K562 (cell line): ENCODE results near the gene PAF1. TPM values are rescaled to one million over a fixed set of nuclear protein-coding genes. Genes with fewer than 3 reads are reported as not detected.

Experiments used
- CTBP1 ChIP-seq: fragments of 450-650 bp; IDR thresholded peaks from 2 replicates; pipeline ENCODE4 v1.6.1; 2016; ENCODE audit warnings: borderline replicate concordance
- EGR1 ChIP-seq: fragments of 450-650 bp; conservative IDR thresholded peaks from 2 replicates; pipeline ENCODE4 v1.6.1; 2017; ENCODE audit warnings: mild to moderate bottlenecking
- ETS2 ChIP-seq: IDR thresholded peaks from 2 replicates; pipeline ENCODE4 v1.6.1; 2016; ENCODE audit warnings: borderline replicate concordance, missing genetic modification characterization, mild to moderate bottlenecking, moderate library complexity, missing compliant biosample characterization; ENCODE audit not compliant: poor library complexity, severe bottlenecking
- ILF3 ChIP-seq: fragments of 450-650 bp; IDR thresholded peaks from 2 replicates; pipeline ENCODE4 v1.6.1; 2018; ENCODE audit warnings: antibody characterized with exemption, mild to moderate bottlenecking, moderate library complexity, borderline replicate concordance
- KLF1 ChIP-seq: fragments of 450-650 bp; IDR thresholded peaks from 2 replicates; pipeline ENCODE4 v1.6.1; 2016; ENCODE audit warnings: missing genetic modification characterization, missing compliant biosample characterization
- MED1 ChIP-seq: sonication (generic); formaldehyde crosslinking; IDR thresholded peaks from 2 replicates; pipeline ENCODE4 v1.8.1; 2023; ENCODE audit warnings: missing genetic modification reagents, borderline replicate concordance
- NFIC ChIP-seq: fragments of 450-650 bp; IDR thresholded peaks from 2 replicates; pipeline ENCODE4 v1.6.1; 2017; ENCODE audit warnings: mild to moderate bottlenecking, inconsistent platforms
- RBFOX2 ChIP-seq: fragments of 200-400 bp; formaldehyde crosslinking; IDR thresholded peaks from 2 replicates; pipeline ENCODE4 v1.6.1; 2017; ENCODE audit warnings: low read depth, mild to moderate bottlenecking, low read length, moderate library complexity
- SIN3B ChIP-seq: fragments of 450-650 bp; IDR thresholded peaks from 2 replicates; pipeline ENCODE4 v1.6.1; 2017; ENCODE audit warnings: low read depth, mild to moderate bottlenecking, moderate library complexity
- ZC3H11A ChIP-seq: IDR thresholded peaks from 2 replicates; pipeline ENCODE4 v1.6.1; 2012; ENCODE audit warnings: low read depth, low read length, improper control_type of control experiment
- ZKSCAN8 ChIP-seq: fragments of 200-800 bp; sonication (Bioruptor generic); IDR thresholded peaks from 2 replicates; pipeline ENCODE4 v1.6.1; 2016; ENCODE audit warnings: missing genetic modification characterization, missing compliant biosample characterization
- polyA plus RNA-seq, 8 experiments: library from polyadenylated mRNA; depleted of rRNA in 4 of 8; stranded (reverse) in 5 of 8; unstranded in 3 of 8; fragments of >200 nt; fragmentation: Nextera tagmentation in 2 of 8; fragmentation: Illumina TruSeq in 1 of 8; extraction: Ambion mirVana in 2 of 8; extraction: Trizol in 1 of 8; gene quantifications; 2 replicates each; pipeline versions ENCODE4 v1.2.1 to v1.2.3, GENCODE V29; 2011 to 2014; ENCODE audit warnings: inconsistent platforms in 1 of 8, missing spikeins in 1 of 8
- total RNA-seq, 7 experiments: library from RNA; depleted of rRNA in 6 of 7; stranded (reverse); fragments of >200 nt in 6 of 7; fragmentation: Illumina TruSeq in 2 of 7; extraction: Trizol in 2 of 7; gene quantifications; 2 replicates each; pipeline versions ENCODE4 v1.2.1 to v1.2.3, GENCODE V29; 2011 to 2021; ENCODE audit warnings: low replicate concordance in 1 of 7
- TF ChIP-seq, protein P1 (sequence below), 2 experiments: fragments of 200-800 bp in 1 of 2; sonication (Bioruptor generic) in 1 of 2; sonication (generic) in 1 of 2; formaldehyde crosslinking in 1 of 2; IDR thresholded peaks in 1 of 2; conservative IDR thresholded peaks in 1 of 2; 2 replicates each; pipeline versions ENCODE4 v1.5.0 to v1.6.1; 2016 to 2020; ENCODE audit warnings: missing compliant biosample characterization in 1 of 2, missing genetic modification characterization in 1 of 2, missing genetic modification reagents in 1 of 2
- TF ChIP-seq, protein P2 (sequence below): sonication (generic); formaldehyde crosslinking; IDR thresholded peaks from 2 replicates; pipeline ENCODE4 v1.8.1; 2022; ENCODE audit warnings: missing genetic modification reagents

The PAF1 gene
- total and polyA plus RNA-seq, 9 of the 15 experiments (the other 6 are each of a cell fraction or from before 2014, with no cell fraction given), result 1.5 to 45.0 (median 33.8) TPM

DNA sequence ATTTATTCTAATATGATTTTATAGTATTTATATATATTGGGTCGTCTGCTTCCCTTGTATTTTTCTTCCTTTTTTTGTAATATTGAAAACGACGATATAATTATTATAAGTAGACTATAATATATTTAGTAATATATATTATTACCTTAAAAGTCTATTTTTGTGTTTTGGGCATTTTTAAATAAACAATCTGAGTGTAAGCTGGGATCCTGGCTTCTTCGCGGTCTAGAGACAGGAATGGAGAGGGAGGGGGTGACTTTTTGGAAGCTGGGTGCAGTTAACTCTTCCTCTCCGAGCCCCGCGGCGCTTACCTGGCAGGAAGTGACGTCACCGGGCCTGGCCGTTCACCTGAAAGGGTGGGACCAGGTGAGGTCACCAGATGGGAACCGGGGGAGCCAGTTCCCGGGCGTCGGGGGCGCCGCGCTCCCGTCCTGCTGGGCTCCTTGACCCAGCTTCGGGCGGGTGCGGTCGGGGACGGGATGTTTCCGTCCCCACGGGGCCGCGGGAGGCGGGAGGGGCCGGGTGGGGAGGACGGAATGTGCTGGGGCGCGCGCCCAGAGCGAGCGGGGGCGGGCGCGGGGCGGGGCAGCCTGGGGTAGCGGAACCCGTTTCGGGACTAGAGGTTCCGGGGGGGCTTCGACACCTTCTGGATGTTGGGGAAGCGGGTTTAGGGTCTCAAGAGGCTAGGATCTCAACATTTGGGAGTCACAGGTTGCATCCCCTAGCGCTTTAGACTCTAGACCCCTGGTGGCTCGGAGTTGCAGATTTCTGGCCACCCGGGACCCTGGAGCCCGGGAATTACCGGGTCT is 18.5 kb upstream of the PAF1 start (continued):
- TF ChIP-seq ILF3 (peak; percentile 70; the same call in 1 of the 2 replicates), ETS2 (tag) (no peak), CTBP1 (peak; percentile 77), RBFOX2 (peak; percentile 70), ZC3H11A (no peak), MED1 (CRISPR knock-in tag) (no peak), KLF1 (tag) (no peak), EGR1 (peak; percentile 87), NFIC (peak; percentile 15; the same call in 1 of the 2 replicates), SIN3B (peak; percentile 20; the same call in 1 of the 2 replicates), ZKSCAN8 (CRISPR knock-in tag) (0 out of 2 replicates have a peak, but pooled peaks have one; percentile 36)
- TF ChIP-seq, protein P1, sequence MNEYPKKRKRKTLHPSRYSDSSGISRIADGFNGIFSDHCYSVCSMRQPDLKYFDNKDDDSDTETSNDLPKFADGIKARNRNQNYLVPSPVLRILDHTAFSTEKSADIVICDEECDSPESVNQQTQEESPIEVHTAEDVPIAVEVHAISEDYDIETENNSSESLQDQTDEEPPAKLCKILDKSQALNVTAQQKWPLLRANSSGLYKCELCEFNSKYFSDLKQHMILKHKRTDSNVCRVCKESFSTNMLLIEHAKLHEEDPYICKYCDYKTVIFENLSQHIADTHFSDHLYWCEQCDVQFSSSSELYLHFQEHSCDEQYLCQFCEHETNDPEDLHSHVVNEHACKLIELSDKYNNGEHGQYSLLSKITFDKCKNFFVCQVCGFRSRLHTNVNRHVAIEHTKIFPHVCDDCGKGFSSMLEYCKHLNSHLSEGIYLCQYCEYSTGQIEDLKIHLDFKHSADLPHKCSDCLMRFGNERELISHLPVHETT (CRISPR knock-in tag; conservative IDR thresholded peaks at IDR 0.05 in 1 of 2, IDR thresholded peaks at IDR 0.05 in 1 of 2), result peak in 1 of 2 experiments; percentile 41; a peak in 1 of 4 replicates
- TF ChIP-seq, protein P2, sequence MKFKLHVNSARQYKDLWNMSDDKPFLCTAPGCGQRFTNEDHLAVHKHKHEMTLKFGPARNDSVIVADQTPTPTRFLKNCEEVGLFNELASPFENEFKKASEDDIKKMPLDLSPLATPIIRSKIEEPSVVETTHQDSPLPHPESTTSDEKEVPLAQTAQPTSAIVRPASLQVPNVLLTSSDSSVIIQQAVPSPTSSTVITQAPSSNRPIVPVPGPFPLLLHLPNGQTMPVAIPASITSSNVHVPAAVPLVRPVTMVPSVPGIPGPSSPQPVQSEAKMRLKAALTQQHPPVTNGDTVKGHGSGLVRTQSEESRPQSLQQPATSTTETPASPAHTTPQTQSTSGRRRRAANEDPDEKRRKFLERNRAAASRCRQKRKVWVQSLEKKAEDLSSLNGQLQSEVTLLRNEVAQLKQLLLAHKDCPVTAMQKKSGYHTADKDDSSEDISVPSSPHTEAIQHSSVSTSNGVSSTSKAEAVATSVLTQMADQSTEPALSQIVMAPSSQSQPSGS (CRISPR knock-in tag), result peak; percentile 17; the same call in 1 of the 2 replicates
